Measurements from ENCODE around the gene VIL1.

- TF ChIP-seq POLR2A (IDR thresholded peaks at IDR 0.05) (no peak), CTCF (IDR thresholded peaks at IDR 0.05) (no peak), POLR2AphosphoS5 (IDR thresholded peaks at IDR 0.05) (no peak)
Measured at GRCh38 chr2:218423584-218423983, 4.7 kb downstream of the VIL1 start.
